GM23338 (cell line): ENCODE measurements around the gene PIK3C3. TPM values are rescaled to one million over a fixed set of nuclear protein-coding genes. Genes with fewer than 3 reads are reported as not detected.

ENCODE experiments used
- ATAC-seq: fragments of 200-7000 bp; cut with Tn5 transposase; 3 replicates; pipeline ENCODE4 v1.9.1; 2020
- DNase-seq: peaks from one replicate; pipeline ENCODE4 v3.0.0-alpha.2; 2015; ENCODE audit warnings: low spot score
- H2AFZ ChIP-seq: fragments of 200-600 bp; sonication (generic); 2 replicates; pipeline ENCODE4 v1.8.0; 2016; ENCODE audit warnings: antibody characterized with exemption, mild to moderate bottlenecking, moderate library complexity
- H3F3A ChIP-seq: fragments of 200-600 bp; sonication (generic); replicated peaks from 2 replicates; pipeline ENCODE4 v1.8.0; 2017; ENCODE audit warnings: antibody characterized with exemption, mixed run types, low read depth
- H3K27ac ChIP-seq: fragments of 200-600 bp; sonication (generic); 2 replicates; pipeline ENCODE4 v1.6.1; 2016; ENCODE audit warnings: low read depth
- H3K27me3 ChIP-seq: fragments of 200-600 bp; sonication (generic); 2 replicates; pipeline ENCODE4 v1.8.0; 2016; ENCODE audit warnings: mild to moderate bottlenecking, mixed run types, moderate library complexity; ENCODE audit not compliant: insufficient read depth
- H3K36me3 ChIP-seq: fragments of 200-600 bp; sonication (generic); 2 replicates; pipeline ENCODE4 v1.8.0; 2016; ENCODE audit warnings: mild to moderate bottlenecking; ENCODE audit not compliant: insufficient read depth
- H3K4me1 ChIP-seq: fragments of 200-600 bp; sonication (generic); 2 replicates; pipeline ENCODE4 v1.8.0; 2016; ENCODE audit warnings: mild to moderate bottlenecking, moderate library complexity; ENCODE audit not compliant: insufficient read depth
- H3K4me2 ChIP-seq: fragments of 200-600 bp; sonication (generic); 2 replicates; pipeline ENCODE4 v1.7.1; 2017; ENCODE audit warnings: mixed run types
- H3K4me3 ChIP-seq: fragments of 200-600 bp; sonication (generic); 2 replicates; pipeline ENCODE4 v1.6.1; 2016; ENCODE audit warnings: mixed run types
- H3K79me2 ChIP-seq: fragments of 200-600 bp; sonication (generic); replicated peaks from 2 replicates; pipeline ENCODE4 v1.8.0; 2017; ENCODE audit warnings: mild to moderate bottlenecking; ENCODE audit not compliant: insufficient read depth
- H3K9me2 ChIP-seq: fragments of 200-600 bp; sonication (generic); 2 replicates; pipeline ENCODE4 v1.8.0; 2017; ENCODE audit not compliant: insufficient read depth
- H4K20me1 ChIP-seq: fragments of 200-600 bp; sonication (generic); replicated peaks from 2 replicates; pipeline ENCODE4 v1.8.0; 2017; ENCODE audit warnings: mild to moderate bottlenecking; ENCODE audit not compliant: insufficient read depth
- H3K27ac Mint-ChIP-seq: 2 replicates; pipeline ENCODE4 v1.8.0; 2020; ENCODE audit warnings: inconsistent platforms, mild to moderate bottlenecking, moderate library complexity, mixed read lengths
- H3K27me3 Mint-ChIP-seq: 3 replicates; pipeline ENCODE4 v1.8.0; 2022; ENCODE audit warnings: low read depth, mild to moderate bottlenecking, moderate library complexity, mixed read lengths, inconsistent platforms; ENCODE audit not compliant: insufficient read depth, poor library complexity
- H3K36me3 Mint-ChIP-seq: 3 replicates; pipeline ENCODE4 v1.8.0; 2021; ENCODE audit warnings: low read depth, mild to moderate bottlenecking, inconsistent platforms, moderate library complexity, mixed read lengths
- H3K4me1 Mint-ChIP-seq: 3 replicates; pipeline ENCODE4 v1.8.0; 2020; ENCODE audit warnings: mild to moderate bottlenecking, inconsistent platforms, mixed read lengths
- H3K4me3 Mint-ChIP-seq: 3 replicates; pipeline ENCODE4 v1.8.0; 2021; ENCODE audit warnings: moderate library complexity, mild to moderate bottlenecking, inconsistent platforms, mixed read lengths
- H3K9me3 Mint-ChIP-seq: 3 replicates; pipeline ENCODE4 v1.8.0; 2020; ENCODE audit warnings: moderate library complexity, mild to moderate bottlenecking, inconsistent platforms, mixed read lengths
- CREB1 ChIP-seq: fragments of 250-450 bp; sonication (Bioruptor Pico); IDR thresholded peaks from 2 replicates; pipeline ENCODE4 v1.5.0; 2020; ENCODE audit warnings: low read depth, mild to moderate bottlenecking, moderate library complexity
- EZH2 ChIP-seq: fragments of 200-600 bp; sonication (generic); IDR thresholded peaks from one replicate; pipeline ENCODE4 v1.8.0; 2017; ENCODE audit warnings: antibody characterized with exemption, mild to moderate bottlenecking, low read depth; ENCODE audit not compliant: unreplicated experiment
- EZH2phosphoT487 ChIP-seq: fragments of 200-600 bp; sonication (generic); IDR thresholded peaks from one replicate; pipeline ENCODE4 v1.8.1; 2018; ENCODE audit warnings: antibody characterized with exemption; ENCODE audit not compliant: unreplicated experiment
- NANOG ChIP-seq: IDR thresholded peaks from 2 replicates; pipeline ENCODE4 v1.6.1; 2016; ENCODE audit warnings: antibody characterized with exemption, borderline replicate concordance
- POLR2AphosphoS5 ChIP-seq: IDR thresholded peaks from 2 replicates; pipeline ENCODE4 v1.6.1; 2016; ENCODE audit warnings: antibody characterized with exemption, low read depth
- REST ChIP-seq: IDR thresholded peaks from one replicate; pipeline ENCODE4 v1.6.1; 2018; ENCODE audit warnings: antibody characterized with exemption; ENCODE audit not compliant: unreplicated experiment
- STAT1 ChIP-seq: IDR thresholded peaks from one replicate; pipeline ENCODE4 v1.6.1; 2016; ENCODE audit warnings: antibody characterized with exemption; ENCODE audit not compliant: unreplicated experiment
- ZNF114 ChIP-seq: fragments of 250-450 bp; sonication (Bioruptor Pico); IDR thresholded peaks from 2 replicates; pipeline ENCODE4 v1.5.0; 2020; ENCODE audit warnings: mild to moderate bottlenecking, moderate library complexity
- polyA plus RNA-seq: library from polyadenylated mRNA; unstranded; fragments of >200 nt; fragmentation: Nextera tagmentation; extraction: Ambion mirVana; gene quantifications from 2 replicates; pipeline ENCODE4 v1.2.1, GENCODE V29; 2016
- total RNA-seq: library from RNA; depleted of rRNA; stranded (reverse); fragments of >200 nt; shearing (Covaris generic); gene quantifications from 2 replicates; pipeline ENCODE4 v1.2.3, GENCODE V29; 2014
- TF ChIP-seq, protein P1 (sequence below): IDR thresholded peaks from 2 replicates; pipeline ENCODE4 v1.6.1; 2016; ENCODE audit warnings: antibody characterized with exemption
- TF ChIP-seq, protein P2 (sequence below): fragments of 250-450 bp; sonication (Bioruptor Pico); IDR thresholded peaks from 2 replicates; pipeline ENCODE4 v1.5.0; 2020; ENCODE audit warnings: mild to moderate bottlenecking, moderate library complexity

Gene PIK3C3
- total and polyA plus RNA-seq, 2 experiments from 2014 or later = 25.9 to 35.4 TPM

DNA sequence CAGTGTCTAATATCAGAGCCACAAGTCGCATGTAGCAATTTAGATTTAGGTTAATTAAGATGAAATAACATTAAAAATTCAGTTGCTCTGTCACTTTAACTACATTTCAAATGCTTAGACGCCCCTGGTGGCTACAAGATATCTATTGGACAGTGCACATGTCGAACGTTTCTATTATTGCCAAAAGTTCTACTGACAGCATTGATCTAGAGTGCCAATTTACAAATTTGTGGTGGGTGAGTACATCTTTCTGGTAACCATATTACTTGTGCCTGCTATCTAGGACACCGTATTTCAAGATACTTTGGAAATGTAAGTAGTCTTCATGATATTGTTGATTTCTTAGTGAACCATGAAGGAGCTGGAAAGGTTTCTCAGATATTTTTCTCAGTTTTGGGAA, 20.2 kb downstream of the PIK3C3 start:
- H3K79me2 ChIP-seq = 0 out of 2 replicates have a peak, but pooled peaks cover 5% of the 10 kb centered on the region
- no peaks in the 10 kb centered on the region for H3K9me2 ChIP-seq
- Mint-ChIP-seq H3K36me3 (peaks cover 3% of the 10 kb centered on the region; the same call in 1 of the 3 replicates), H3K4me3 (no peak overlapping the region), H3K27ac (no peak overlapping the region), H3K4me1 (no peaks in the 10 kb centered on the region), H3K27me3 (no peaks in the 10 kb centered on the region), H3K9me3 (no peaks in the 10 kb centered on the region)
- no peaks in the 10 kb centered on the region for H3K27me3 ChIP-seq
- no peaks in the 10 kb centered on the region for H3K4me1 ChIP-seq
- H3K4me3 ChIP-seq = no peak overlapping the region
- H2AFZ ChIP-seq = no peak overlapping the region
- no peak for TF ChIP-seq ZNF114 (CRISPR knock-in tag)
- no peak for TF ChIP-seq STAT1
- TF ChIP-seq NANOG = no peak
- TF ChIP-seq, protein P1, sequence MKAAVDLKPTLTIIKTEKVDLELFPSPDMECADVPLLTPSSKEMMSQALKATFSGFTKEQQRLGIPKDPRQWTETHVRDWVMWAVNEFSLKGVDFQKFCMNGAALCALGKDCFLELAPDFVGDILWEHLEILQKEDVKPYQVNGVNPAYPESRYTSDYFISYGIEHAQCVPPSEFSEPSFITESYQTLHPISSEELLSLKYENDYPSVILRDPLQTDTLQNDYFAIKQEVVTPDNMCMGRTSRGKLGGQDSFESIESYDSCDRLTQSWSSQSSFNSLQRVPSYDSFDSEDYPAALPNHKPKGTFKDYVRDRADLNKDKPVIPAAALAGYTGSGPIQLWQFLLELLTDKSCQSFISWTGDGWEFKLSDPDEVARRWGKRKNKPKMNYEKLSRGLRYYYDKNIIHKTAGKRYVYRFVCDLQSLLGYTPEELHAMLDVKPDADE = no peak
- no peak for TF ChIP-seq CREB1 (CRISPR knock-in tag)
- no peak for TF ChIP-seq POLR2AphosphoS5
- TF ChIP-seq EZH2 = no peak
- TF ChIP-seq, protein P2, sequence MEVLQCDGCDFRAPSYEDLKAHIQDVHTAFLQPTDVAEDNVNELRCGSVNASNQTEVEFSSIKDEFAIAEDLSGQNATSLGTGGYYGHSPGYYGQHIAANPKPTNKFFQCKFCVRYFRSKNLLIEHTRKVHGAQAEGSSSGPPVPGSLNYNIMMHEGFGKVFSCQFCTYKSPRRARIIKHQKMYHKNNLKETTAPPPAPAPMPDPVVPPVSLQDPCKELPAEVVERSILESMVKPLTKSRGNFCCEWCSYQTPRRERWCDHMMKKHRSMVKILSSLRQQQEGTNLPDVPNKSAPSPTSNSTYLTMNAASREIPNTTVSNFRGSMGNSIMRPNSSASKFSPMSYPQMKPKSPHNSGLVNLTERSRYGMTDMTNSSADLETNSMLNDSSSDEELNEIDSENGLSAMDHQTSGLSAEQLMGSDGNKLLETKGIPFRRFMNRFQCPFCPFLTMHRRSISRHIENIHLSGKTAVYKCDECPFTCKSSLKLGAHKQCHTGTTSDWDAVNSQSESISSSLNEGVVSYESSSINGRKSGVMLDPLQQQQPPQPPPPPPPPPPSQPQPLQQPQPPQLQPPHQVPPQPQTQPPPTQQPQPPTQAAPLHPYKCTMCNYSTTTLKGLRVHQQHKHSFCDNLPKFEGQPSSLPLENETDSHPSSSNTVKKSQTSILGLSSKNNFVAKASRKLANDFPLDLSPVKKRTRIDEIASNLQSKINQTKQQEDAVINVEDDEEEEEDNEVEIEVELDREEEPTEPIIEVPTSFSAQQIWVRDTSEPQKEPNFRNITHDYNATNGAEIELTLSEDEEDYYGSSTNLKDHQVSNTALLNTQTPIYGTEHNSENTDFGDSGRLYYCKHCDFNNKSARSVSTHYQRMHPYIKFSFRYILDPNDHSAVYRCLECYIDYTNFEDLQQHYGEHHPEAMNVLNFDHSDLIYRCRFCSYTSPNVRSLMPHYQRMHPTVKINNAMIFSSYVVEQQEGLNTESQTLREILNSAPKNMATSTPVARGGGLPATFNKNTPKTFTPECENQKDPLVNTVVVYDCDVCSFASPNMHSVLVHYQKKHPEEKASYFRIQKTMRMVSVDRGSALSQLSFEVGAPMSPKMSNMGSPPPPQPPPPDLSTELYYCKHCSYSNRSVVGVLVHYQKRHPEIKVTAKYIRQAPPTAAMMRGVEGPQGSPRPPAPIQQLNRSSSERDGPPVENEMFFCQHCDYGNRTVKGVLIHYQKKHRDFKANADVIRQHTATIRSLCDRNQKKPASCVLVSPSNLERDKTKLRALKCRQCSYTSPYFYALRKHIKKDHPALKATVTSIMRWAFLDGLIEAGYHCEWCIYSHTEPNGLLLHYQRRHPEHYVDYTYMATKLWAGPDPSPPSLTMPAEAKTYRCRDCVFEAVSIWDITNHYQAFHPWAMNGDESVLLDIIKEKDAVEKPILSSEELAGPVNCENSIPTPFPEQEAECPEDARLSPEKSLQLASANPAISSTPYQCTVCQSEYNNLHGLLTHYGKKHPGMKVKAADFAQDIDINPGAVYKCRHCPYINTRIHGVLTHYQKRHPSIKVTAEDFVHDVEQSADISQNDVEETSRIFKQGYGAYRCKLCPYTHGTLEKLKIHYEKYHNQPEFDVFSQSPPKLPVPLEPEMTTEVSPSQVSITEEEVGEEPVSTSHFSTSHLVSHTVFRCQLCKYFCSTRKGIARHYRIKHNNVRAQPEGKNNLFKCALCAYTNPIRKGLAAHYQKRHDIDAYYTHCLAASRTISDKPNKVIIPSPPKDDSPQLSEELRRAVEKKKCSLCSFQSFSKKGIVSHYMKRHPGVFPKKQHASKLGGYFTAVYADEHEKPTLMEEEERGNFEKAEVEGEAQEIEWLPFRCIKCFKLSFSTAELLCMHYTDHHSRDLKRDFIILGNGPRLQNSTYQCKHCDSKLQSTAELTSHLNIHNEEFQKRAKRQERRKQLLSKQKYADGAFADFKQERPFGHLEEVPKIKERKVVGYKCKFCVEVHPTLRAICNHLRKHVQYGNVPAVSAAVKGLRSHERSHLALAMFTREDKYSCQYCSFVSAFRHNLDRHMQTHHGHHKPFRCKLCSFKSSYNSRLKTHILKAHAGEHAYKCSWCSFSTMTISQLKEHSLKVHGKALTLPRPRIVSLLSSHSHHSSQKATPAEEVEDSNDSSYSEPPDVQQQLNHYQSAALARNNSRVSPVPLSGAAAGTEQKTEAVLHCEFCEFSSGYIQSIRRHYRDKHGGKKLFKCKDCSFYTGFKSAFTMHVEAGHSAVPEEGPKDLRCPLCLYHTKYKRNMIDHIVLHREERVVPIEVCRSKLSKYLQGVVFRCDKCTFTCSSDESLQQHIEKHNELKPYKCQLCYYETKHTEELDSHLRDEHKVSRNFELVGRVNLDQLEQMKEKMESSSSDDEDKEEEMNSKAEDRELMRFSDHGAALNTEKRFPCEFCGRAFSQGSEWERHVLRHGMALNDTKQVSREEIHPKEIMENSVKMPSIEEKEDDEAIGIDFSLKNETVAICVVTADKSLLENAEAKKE = no peak
- TF ChIP-seq REST = no peak
- TF ChIP-seq EZH2phosphoT487 = no peak
- H3F3A ChIP-seq = no peaks in the 10 kb centered on the region
- no peak for DNase-seq
- no peak for ATAC-seq
- H4K20me1 ChIP-seq = no peaks in the 10 kb centered on the region
- no peak overlapping the region for H3K4me2 ChIP-seq
- no peak overlapping the region for H3K27ac ChIP-seq
- H3K36me3 ChIP-seq = peaks cover 1% of the 10 kb centered on the region; the same call in 1 of the 2 replicates
